ENCODE data around the gene FBXO2. TPM values are rescaled to one million over a fixed set of nuclear protein-coding genes. Genes with fewer than 3 reads are reported as not detected.

FBXO2 gene
- total RNA-seq, 1 experiment from 2014 or later = 81.1 TPM

- TF ChIP-seq POLR2AphosphoS5 (IDR thresholded peaks at IDR 0.05; ENCODE audit: low read depth, low read length) (0 out of 2 replicates have a peak, but pooled peaks have one; percentile 46), YY1 (IDR thresholded peaks at IDR 0.05; ENCODE audit: extremely low read depth, insufficient replicate concordance, low read depth, low read length) (no peak), ZBTB33 (IDR thresholded peaks at IDR 0.05; ENCODE audit: extremely low read depth, insufficient replicate concordance, low read length) (peak; percentile 33)
- H2AFZ ChIP-seq (ENCODE audit: low read depth, low read length, poor library complexity, severe bottlenecking) = no peak overlapping the region
- ChIA-PET RAD21 (ENCODE audit: low non-redundant PET in 1 of 2, low total read pairs in 2 of 2, uncharacterized antibody in 2 of 2, unreplicated experiment in 2 of 2) (interaction anchor here (0.6 to 1.1 kb wide), 6 partner anchors 11 to 390 kb away, joined by 3 to 5 read pairs (median 4); partner anchors contain the start of genes FBXO6 (in 2 of the 2) and MTOR (in 1 of the 2)), CTCF (interaction anchor here (0.8 to 3.3 kb wide), 6 partner anchors 11 to 1146 kb away, joined by 4 to 23 read pairs (median 6); partner anchors contain the start of gene FBXO6), POLR2A (interaction anchor here (0.5 to 2.3 kb wide), 7 partner anchors 11 to 391 kb away, joined by 3 to 11 read pairs (median 5); partner anchors contain the start of genes DRAXIN, FBXO6 and MTOR)
- peak overlapping the region; percentile 98 for H3K4me2 ChIP-seq (ENCODE audit: low read length)
- H3K4me1 ChIP-seq (ENCODE audit: control insufficient read depth in 1 of 2, insufficient read depth in 2 of 2, low read length in 2 of 2) = peaks cover 28 to 53% of the 10 kb centered on the region in 2 experiments; a peak in 3 of 4 replicates
- ATAC-seq = peak; percentile 60
- H4K20me1 ChIP-seq (ENCODE audit: insufficient read depth) = no peaks in the 10 kb centered on the region
- DNase-seq (ENCODE audit: low read depth, low spot score) = peak; percentile 55
- intact Hi-C loops (cut with micrococcal nuclease) = loop anchor here (2.0 kb wide), 1 partner anchor 66 kb away; no protein-coding TSS in a partner anchor
- no peaks in the 10 kb centered on the region for H3K9me2 ChIP-seq (ENCODE audit: insufficient read depth)
- no peaks in the 10 kb centered on the region for H3K9me3 ChIP-seq (ENCODE audit: control insufficient read depth in 1 of 2, insufficient read depth in 1 of 2, low read depth in 1 of 2, low read length in 2 of 2)
- peak overlapping the region; percentile 63 to 80 for H3K4me3 ChIP-seq (replicated peaks in 1 of 2; ENCODE audit: low read depth in 1 of 2, low read length in 2 of 2)
- H3K36me3 ChIP-seq (ENCODE audit: control insufficient read depth in 1 of 2, insufficient read depth in 2 of 2, low read length in 2 of 2) = peaks cover 7 to 10% of the 10 kb centered on the region in 2 experiments
- H3K79me2 ChIP-seq (ENCODE audit: insufficient read depth, low read length) = peaks cover 16% of the 10 kb centered on the region; the same call in 1 of the 2 replicates
- peak overlapping the region; percentile 87 for H3K27ac ChIP-seq (ENCODE audit: low read depth, low read length)
- no TSS peak for BruUV-seq (replicated peaks)
- no peaks in the 10 kb centered on the region for H3K27me3 ChIP-seq (ENCODE audit: insufficient read depth, low read length)
- H3K9ac ChIP-seq (ENCODE audit: low read length) = peak overlapping the region; percentile 67
Measured at GRCh38 chr1:11653101-11653860, 948 bp downstream of the FBXO2 start.
